Transverse colon (tissue), 4 donors: ENCODE data around the gene CAMTA1. TPM values are rescaled to one million over a fixed set of nuclear protein-coding genes. Genes with fewer than 3 reads are reported as not detected.

Experiments
- DNase-seq: peaks from one replicate; pipeline ENCODE4 v3.0.0-alpha.2; 2019
- H3K27ac ChIP-seq, 4 donors: fragments of 200-600 bp; sonication (generic); 2 replicates each; pipeline ENCODE4 v1.5.1; 2016 to 2018; ENCODE audit warnings: inconsistent platforms in 4 of 4
- H3K27me3 ChIP-seq: fragments of 200-600 bp; sonication (generic); 2 replicates; pipeline ENCODE4 v1.5.1; 2017; ENCODE audit warnings: inconsistent platforms
- H3K36me3 ChIP-seq, 4 donors: fragments of 200-600 bp; sonication (generic); 2 replicates each; pipeline ENCODE4 v1.5.1; 2017 to 2019; ENCODE audit warnings: inconsistent platforms in 4 of 4
- H3K4me1 ChIP-seq, 4 donors: fragments of 200-600 bp; sonication (generic); 2 replicates each; pipeline ENCODE4 v1.5.1; 2017 to 2020; ENCODE audit warnings: inconsistent platforms in 4 of 4
- H3K4me3 ChIP-seq, 4 donors: fragments of 200-600 bp; sonication (generic); 1 replicate in 1 of 4; 2 replicates in 3 of 4; pipeline versions ENCODE4 v1.5.1 to v1.6.1; 2017 to 2019; ENCODE audit warnings: inconsistent platforms in 4 of 4
- H3K9me3 ChIP-seq, 2 donors: fragments of 200-600 bp; sonication (generic); 2 replicates each; pipeline ENCODE4 v1.5.1; 2017 to 2019; ENCODE audit warnings: inconsistent platforms in 2 of 2
- EP300 ChIP-seq: sonication (generic); formaldehyde crosslinking; IDR thresholded peaks from one replicate; pipeline ENCODE4 v1.6.1; 2017; ENCODE audit warnings: antibody characterized with exemption, low read depth
- POLR2A ChIP-seq: fragments of 450-650 bp; IDR thresholded peaks from one replicate; pipeline ENCODE4 v1.6.1; 2016; ENCODE audit warnings: antibody characterized with exemption, mild to moderate bottlenecking, moderate library complexity
- POLR2AphosphoS5 ChIP-seq, 3 donors: sonication (generic); formaldehyde crosslinking; IDR thresholded peaks; one replicate each; pipeline ENCODE4 v1.6.1; 2016; ENCODE audit warnings: antibody characterized with exemption in 3 of 3
- WGBS, 2 donors: methylation state at CpG; one replicate each; pipeline ENCODE4 v1.1.5; 2018; ENCODE audit warnings: low coverage in 1 of 2; 5-methylcytosine and 5-hydroxymethylcytosine counted together
- in situ Hi-C, 4 donors: fragments of 200-750 bp; cut with MboI; loops; one replicate each; pipeline versions ENCODE4 v1.15.0 to v1.15.1; 2017; ENCODE audit warnings: low sequenced_read_pairs in 3 of 4, low pct_ligation_motif_present in 1 of 4, low pct_unique_long_range_greater_than_20kb in 1 of 4
- intact Hi-C: fragments of 100-400 bp; cut with DNase I; formaldehyde crosslinking; loops from one replicate; pipeline ENCODE4 v1.15.1; 2023; ENCODE audit warnings: low total_unique reads
- total RNA-seq, 4 donors: library from RNA; depleted of rRNA; stranded (reverse); fragments of >200 nt; gene quantifications; one replicate each; pipeline ENCODE4 v1.1.0, GENCODE V29; 2016
- TF ChIP-seq, protein P1 (sequence below), 5 experiments: fragments of 200-600 bp in 3 of 5; fragments of 450-650 bp in 2 of 5; sonication (generic) in 3 of 5; IDR thresholded peaks; 1 replicate in 2 of 5; 2 replicates in 3 of 5; pipeline ENCODE4 v1.5.1; 2016 to 2017; ENCODE audit warnings: antibody characterized with exemption in 5 of 5, inconsistent platforms in 3 of 5, mild to moderate bottlenecking in 2 of 5, moderate library complexity in 1 of 5

The CAMTA1 gene
- total RNA-seq, 4 donors from 2014 or later = 93.8 to 268 (median 130) TPM

DNA sequence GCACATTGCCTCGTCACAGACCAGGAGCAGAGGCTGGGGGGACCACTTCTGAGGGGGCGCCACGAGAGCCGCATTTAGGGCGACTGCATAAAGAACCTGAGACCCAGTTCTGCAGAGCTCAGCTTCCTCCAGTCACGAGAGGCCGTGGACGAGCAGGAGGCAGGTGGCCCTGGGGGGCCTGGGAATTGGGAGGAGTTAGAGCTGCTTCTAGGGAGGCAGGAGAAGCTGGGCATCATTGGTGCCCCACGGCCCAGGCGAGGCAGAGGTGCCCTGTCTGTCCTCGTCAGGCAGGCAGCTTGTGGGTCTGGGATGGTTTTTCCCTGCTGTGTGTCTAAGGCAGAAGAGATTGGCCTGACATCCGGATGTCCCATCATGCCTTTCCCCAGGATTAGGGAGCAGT, 389.3 kb downstream of the CAMTA1 start:
- intact Hi-C loops = no loop called here
- H3K27me3 ChIP-seq = no peaks in the 10 kb centered on the region
- H3K27ac ChIP-seq = no peak overlapping the region
- H3K4me3 ChIP-seq = no peak overlapping the region
- DNase-seq = no peak
- H3K4me1 ChIP-seq = no peaks in the 10 kb centered on the region
- no peaks in the 10 kb centered on the region for H3K9me3 ChIP-seq
- WGBS, 2 donors = 86% methylated on average over 12 of the region's 12 CpGs; no CpG with 5 or more reads in 1 of the 2 donors
- no peaks in the 10 kb centered on the region for H3K36me3 ChIP-seq
- TF ChIP-seq, protein P1, sequence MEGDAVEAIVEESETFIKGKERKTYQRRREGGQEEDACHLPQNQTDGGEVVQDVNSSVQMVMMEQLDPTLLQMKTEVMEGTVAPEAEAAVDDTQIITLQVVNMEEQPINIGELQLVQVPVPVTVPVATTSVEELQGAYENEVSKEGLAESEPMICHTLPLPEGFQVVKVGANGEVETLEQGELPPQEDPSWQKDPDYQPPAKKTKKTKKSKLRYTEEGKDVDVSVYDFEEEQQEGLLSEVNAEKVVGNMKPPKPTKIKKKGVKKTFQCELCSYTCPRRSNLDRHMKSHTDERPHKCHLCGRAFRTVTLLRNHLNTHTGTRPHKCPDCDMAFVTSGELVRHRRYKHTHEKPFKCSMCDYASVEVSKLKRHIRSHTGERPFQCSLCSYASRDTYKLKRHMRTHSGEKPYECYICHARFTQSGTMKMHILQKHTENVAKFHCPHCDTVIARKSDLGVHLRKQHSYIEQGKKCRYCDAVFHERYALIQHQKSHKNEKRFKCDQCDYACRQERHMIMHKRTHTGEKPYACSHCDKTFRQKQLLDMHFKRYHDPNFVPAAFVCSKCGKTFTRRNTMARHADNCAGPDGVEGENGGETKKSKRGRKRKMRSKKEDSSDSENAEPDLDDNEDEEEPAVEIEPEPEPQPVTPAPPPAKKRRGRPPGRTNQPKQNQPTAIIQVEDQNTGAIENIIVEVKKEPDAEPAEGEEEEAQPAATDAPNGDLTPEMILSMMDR (IDR thresholded peaks at IDR 0.05) = no peak
- TF ChIP-seq EP300 (no peak), POLR2A (no peak), POLR2AphosphoS5 (IDR thresholded peaks at IDR 0.05) (no peak)
- in situ Hi-C loops = no loop called here

DNA sequence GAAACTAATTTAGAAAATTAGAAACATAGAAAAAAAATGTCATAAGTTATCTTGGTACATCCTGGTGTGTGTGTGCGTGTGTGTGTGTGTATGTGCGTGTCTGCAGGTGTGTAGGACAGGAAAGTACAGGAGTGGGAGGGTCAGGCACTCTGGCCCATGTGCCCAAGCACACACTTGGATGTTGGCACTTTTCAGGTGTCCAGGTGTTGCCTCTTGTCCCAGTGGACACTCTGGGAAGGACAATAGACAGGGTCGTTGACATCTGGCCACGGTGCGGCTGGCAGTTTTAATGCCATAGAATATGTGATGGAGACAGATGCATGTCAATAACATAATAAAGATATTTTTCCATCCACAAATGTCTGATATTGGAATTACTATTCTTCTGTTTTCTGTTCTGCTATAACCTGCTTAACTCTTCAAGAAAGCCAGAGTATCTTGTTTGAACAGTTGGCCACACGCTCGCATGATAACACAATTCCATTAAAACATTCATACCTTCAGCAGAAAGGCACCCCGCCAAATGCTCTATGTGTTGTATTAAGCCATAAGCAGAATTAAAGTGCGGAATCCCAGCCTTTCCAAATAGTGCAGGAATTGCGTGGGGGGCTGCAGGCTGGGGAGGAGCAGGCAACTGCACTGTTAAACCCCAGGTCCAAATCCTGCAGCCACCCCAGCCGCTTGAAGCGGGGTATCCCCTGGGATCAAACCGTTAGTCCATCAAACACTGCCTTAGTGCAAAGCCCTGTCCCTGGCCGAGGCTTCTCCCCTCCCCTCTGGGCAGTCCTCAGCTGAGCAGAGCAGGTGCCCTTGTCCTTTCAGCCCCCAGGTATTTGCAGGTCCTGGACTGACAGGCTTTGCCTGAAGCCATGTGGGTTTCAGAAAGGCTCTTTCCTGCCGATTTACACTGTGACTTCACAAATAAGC, 390.0 kb downstream of the CAMTA1 start:
- Histone ChIP-seq H3K4me3 (no peak overlapping the region), H3K27me3 (no peaks in the 10 kb centered on the region), H3K36me3 (no peaks in the 10 kb centered on the region), H3K9me3 (no peaks in the 10 kb centered on the region), H3K27ac (no peak overlapping the region), H3K4me1 (no peaks in the 10 kb centered on the region)
- WGBS, 2 donors = 82 to 88% methylated on average over 4 to 15 of the region's 15 CpGs
- intact Hi-C loops = loop anchor here (5.0 kb wide), 1 partner anchor 798 kb away; no protein-coding TSS in a partner anchor
- in situ Hi-C loops = no loop called here
- DNase-seq = no peak
- TF ChIP-seq, protein P1 (IDR thresholded peaks at IDR 0.05) = no peak
- no peak for TF ChIP-seq EP300
- TF ChIP-seq POLR2A = no peak

DNA sequence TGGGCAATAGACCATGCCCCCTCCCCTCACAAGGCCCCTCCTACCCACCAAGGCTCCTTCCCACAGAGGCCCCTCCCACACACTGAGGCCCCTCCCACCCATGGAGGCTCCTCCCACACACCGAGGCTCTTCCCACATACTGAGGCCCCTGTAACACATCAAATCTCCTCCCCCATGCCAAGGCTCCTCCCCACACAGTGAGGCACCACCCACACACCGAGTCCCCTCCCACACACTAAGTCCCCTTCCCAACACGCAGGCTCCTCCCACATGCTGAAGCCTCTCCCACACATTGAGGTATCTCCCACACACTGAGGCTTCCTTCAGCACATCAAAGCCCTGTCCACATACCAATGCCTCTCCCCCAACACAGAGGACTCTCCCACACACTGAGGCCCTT, 391.8 kb downstream of the CAMTA1 start:
- H3K27me3 ChIP-seq = no peaks in the 10 kb centered on the region
- DNase-seq = no peak
- WGBS, 2 donors = 85% methylated on average over 3 of the region's 3 CpGs; no CpG with 5 or more reads in 1 of the 2 donors
- H3K27ac ChIP-seq = no peak overlapping the region
- no peak overlapping the region for H3K4me3 ChIP-seq
- intact Hi-C loops = loop anchor here (5.0 kb wide), 1 partner anchor 800 kb away; no protein-coding TSS in a partner anchor
- H3K4me1 ChIP-seq = no peaks in the 10 kb centered on the region
- H3K36me3 ChIP-seq = no peaks in the 10 kb centered on the region
- in situ Hi-C loops = no loop called here
- no peaks in the 10 kb centered on the region for H3K9me3 ChIP-seq
- TF ChIP-seq POLR2A = no peak
- no peak for TF ChIP-seq EP300

DNA sequence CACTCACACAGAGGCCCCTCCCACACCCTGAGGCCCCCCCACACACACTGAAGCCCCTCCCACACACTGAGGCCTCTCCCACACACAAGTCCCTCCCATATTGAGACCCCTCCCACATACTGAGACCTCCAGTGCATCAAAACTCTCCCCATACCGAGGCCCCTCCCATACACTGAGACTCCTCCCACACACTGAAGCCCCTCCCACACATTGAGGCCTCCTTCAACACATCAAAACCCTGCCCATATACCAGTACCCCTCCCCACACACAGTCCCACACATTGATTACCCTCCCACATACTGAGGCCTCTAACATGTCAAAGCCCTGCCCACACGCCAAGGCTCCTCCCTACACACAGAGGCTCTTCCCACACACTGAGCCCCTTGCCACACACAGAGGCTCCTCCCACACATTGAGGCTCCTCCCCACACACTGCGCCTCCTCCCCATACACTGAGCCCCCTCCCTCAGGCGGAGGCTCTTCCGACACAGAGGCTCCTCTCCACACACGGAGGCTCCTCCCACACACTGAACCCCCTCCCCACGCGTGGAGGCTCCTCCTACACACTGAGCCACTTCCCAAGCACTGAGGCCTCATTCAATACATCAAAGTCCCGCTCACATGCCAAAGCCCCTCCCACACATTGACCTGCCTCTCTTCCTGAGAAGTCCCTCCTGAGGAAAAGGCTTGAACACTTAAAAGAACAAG, 392.3 kb downstream of the CAMTA1 start:
- intact Hi-C loops (loop anchor here (5.0 kb wide), 1 partner anchor 800 kb away; no protein-coding TSS in a partner anchor), in situ Hi-C loops (no loop called here)
- no peaks in the 10 kb centered on the region for H3K4me1 ChIP-seq
- H3K27me3 ChIP-seq = no peaks in the 10 kb centered on the region
- H3K4me3 ChIP-seq = no peak overlapping the region
- 70 to 100% methylated on average over 2 to 9 of the region's 9 CpGs for WGBS, 2 donors
- H3K27ac ChIP-seq = no peak overlapping the region
- no peaks in the 10 kb centered on the region for H3K36me3 ChIP-seq
- TF ChIP-seq EP300 = no peak
- TF ChIP-seq, protein P1 (IDR thresholded peaks at IDR 0.05) = no peak
- no peaks in the 10 kb centered on the region for H3K9me3 ChIP-seq
- no peak for DNase-seq
